GM21367 (cell line): ENCODE data around the gene PPP2CA.

ENCODE experiments used
- ATAC-seq: cut with Tn5 transposase; IDR thresholded peaks from one replicate; pipeline ENCODE4 v1.9.1; 2021; ENCODE audit not compliant: unreplicated experiment

The PPP2CA gene

GRCh38 chr5:134149571-134150303 is 76.1 kb downstream of the PPP2CA start:
- ATAC-seq, result no peak

- ATAC-seq, result no peak
These were observed 76.8 kb downstream of the PPP2CA start for GRCh38 chr5:134148986-134149539.

GRCh38 chr5:134148316-134148715 is 77.6 kb downstream of the PPP2CA start:
- ATAC-seq, result no peak

DNA sequence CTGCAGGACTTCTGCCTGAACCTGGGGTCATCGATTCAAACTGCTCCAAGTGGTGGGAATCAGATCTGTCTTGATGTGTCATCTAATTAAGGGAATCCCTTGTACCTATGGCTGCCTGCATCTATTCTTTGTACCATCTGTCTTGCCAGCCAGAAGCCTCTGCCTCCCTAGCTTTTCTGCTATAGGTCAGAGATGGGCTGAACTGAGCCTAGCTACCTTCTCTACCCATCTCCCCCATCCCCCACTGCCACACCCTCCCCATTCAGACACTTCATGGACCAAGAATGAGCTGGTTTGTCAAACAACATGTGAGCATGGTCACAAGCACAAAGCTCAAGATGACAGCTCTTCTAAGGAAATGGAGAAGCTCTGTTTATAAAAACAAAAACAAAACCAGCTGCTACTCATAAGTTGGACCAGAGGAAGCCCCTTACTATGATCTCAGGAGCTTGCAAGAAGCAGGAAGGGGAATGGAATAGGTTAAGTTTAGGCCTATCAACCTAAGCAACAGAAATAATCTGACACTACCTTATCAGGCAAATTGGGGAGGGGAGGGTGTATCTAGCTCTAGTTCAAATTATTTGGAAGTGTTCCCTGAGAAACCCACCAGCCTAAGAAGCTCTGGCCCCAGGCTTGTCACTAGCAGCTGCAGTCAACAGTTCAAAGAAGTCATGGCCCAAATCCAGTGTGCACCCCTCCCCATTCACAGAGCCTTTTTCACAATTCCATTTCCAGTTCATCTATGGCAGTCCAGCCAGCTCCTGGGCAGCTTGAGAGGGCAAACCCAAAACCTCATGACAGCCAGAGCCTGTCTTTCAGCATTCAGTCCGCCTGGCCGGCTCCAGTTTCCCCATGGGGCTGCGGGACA is 79.0 kb downstream of the PPP2CA start:
- no peak for ATAC-seq

DNA sequence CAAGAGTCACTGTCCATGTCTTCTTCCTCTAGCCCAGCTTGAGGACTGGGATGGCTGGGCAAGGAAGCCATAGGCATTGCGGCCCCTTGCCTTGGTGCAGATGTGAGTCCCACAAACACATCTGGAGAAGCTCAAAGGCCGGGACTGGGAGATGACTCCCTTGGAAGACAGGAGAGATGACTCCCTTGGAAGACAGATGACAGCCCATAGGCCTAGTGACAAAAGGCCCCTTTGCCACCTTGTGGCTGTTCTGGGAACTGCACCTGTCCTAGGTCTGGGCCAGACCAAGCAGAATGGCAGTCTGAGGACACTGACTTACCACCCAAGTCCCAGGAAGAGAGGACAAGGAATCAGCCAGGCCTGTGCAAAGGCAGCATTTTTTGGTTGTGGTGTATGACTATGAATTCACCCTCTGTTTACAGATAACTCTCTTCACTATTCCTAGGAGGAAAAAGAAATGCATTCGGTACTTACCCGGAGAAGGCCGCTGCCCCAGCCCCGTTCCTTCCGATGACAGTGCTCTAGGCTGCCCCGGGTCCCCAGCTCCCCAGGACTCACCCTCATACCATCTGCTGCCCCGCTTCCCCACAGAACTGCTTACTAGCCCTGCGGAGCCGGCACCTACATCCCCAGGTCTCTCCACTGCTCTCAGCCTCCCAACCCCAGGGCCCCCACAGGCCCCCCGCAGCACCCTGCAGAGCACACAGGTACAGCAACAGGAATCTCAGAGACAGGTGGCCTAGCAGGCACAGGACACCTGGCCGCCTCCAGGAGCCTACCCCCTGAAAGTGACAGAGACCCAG is 79.9 kb downstream of the PPP2CA start:
- no peak for ATAC-seq

- ATAC-seq, result no peak
These were observed 80.7 kb downstream of the PPP2CA start for GRCh38 chr5:134145041-134145757.
